Measurements from ENCODE around the gene MAEA.
"Not testable (repeated sequence)": the region's sequence is repeated elsewhere in the genome, so short reads cannot be mapped to it uniquely, and the experiment has no call there.

The MAEA gene

DNA sequence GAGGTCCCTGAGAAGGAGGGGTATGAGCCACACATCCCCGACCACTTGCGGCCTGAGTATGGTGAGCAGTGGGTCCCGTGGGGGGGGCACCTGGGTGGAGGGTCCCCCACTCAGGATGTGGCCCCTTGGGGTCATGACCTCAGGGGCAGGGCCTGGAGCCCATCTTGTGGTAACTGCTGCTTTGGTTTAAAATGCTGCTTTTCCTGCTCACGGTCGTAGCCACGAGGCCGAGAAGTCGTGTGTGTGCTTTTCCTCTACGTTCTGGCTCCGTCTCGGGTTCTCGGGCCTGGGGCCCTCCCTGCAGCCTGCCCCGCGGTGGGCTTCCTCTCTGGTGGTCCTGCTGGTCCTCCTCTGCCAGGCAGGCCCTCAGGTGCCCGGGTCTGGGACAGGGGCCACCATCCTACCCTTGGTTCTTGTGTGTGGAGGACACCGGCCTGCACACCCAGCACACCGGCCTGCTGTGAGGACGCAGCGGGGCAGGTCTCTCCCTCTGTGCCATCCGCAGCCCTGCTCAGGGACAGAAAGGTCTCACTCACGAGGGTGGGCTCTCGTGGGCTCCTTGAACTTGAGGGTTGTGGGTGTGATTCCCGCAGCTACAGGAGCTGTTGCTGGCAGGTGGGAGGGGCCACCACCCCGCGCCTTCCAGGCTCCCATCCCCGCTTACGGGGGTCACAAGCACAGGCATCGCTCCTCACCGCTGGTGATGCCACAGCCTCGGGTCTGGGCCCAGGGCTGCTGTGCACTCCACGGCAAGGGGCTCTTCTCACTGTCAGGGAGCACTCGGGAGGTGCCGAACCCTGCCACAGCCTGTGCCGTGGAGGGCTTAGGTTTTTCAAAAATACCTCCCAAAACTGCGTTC is 76.9 kb downstream of the MAEA start:
- DNase-seq (ENCODE audit: low read depth, low spot score): no peak

- DNase-seq (ENCODE audit: low read depth, low spot score): no peak
Measured at GRCh38 chr4:1367230-1367935, 77.7 kb downstream of the MAEA start.

GRCh38 chr4:1367936-1368289 is 78.2 kb downstream of the MAEA start:
- DNase-seq (ENCODE audit: low read depth, low spot score): no peak

DNA sequence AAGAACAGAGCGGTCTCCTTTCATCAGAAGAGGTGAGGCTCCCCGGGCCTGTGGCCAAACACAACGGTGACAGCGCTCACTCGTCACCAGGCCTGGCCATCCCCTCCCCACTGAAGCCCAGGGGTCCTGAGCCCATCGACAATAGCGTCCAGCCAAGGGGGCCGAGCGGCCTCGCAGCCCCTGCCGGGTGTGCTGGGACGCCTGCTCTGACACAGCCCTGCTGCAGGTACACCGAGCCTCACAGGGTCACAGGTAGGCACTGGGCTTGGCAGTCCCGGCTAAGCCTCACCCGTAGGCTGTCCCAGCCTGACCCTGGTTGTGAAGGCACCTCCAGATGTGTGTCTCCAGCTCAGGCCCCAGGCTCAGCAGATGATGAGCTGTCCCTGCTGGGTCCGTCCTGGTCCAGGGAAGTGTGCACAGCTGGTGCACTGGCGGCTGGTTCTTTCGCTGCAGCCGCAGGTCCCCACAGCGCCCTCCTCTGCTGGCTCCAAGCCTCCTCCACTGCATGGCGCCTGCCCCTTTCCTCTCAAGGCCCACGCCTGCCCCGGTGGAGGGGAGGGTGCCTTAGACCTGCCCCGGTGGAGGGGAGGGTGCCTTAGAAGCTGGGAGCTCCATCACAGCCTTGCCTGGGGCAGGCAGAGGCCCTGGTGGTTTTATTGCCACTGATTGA is 78.9 kb downstream of the MAEA start:
- DNase-seq (ENCODE audit: low read depth, low spot score): no peak

- no peak for DNase-seq (ENCODE audit: low read depth, low spot score)
Measured at GRCh38 chr4:1369091-1369450, 79.4 kb downstream of the MAEA start.

- DNase-seq (ENCODE audit: low read depth, low spot score): no peak
Measured at GRCh38 chr4:1369479-1370079, 79.9 kb downstream of the MAEA start.

GRCh38 chr4:1370321-1371124 is 80.8 kb downstream of the MAEA start:
- DNase-seq (ENCODE audit: low read depth, low spot score): no peak

- no peak for DNase-seq (ENCODE audit: low read depth, low spot score)
Measured at GRCh38 chr4:1371176-1372165, 81.8 kb downstream of the MAEA start.

DNA sequence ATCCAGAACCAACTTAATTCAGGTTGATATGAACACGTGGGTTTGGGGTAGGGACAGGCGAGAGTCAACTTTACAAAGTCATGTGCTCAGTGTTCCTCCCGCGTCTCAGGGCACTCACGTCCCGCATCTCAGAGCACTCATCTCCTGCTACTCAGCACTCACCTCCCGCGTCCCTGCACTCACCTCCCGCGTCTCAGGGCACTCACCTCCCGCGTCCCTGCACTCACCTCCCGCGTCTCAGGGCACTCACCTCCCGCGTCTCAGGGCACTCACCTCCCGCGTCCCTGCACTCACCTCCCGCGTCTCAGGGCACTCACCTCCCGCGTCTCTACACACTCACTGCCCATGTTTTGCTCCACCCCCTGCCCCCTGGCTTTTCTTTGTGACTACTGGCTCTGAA is 82.9 kb downstream of the MAEA start:
- not testable (repeated sequence) for DNase-seq (ENCODE audit: low read depth, low spot score)

DNA sequence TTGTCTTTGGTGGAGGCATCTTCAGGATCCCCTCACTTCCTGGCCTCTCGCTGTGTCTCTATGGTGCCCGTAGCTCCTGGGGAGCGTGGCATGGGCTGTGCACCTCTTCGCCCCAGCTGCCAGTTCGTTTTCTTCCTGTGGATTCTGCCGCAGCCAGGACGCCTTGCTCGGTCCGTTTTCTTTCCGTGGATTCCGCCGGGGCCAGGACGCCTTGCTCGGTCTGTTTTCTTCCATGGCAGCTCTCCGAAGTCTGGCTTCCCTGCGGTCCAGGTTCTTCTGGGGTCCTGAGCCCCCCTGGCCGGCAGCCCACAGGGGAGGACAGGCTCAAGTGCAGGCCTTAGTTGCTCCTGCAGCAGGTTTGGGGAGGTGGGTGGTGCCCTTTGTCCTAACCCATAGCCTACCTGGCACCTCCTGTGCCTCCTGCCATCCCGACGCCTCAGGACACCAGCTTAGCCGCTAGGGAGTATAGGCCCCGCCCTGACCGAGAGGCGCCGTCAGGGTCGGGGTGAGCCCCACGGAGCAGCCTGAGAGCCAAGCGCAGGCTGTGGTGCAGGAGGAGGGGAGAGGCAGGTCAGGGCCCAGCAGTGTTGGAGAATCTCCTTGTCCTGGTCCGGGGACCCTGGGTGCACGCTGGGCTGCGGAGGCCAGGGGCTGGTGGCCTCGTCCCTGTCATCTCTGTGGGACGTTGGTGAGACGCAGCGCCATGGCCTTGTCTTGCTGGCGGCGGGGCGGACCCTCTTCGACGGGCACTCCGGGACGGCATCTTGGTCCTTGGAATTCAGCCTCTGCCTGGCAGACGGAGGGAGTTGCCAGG is 84.4 kb downstream of the MAEA start:
- DNase-seq (ENCODE audit: low read depth, low spot score): no peak

GRCh38 chr4:1374706-1375045 is 85.0 kb downstream of the MAEA start:
- DNase-seq (ENCODE audit: low read depth, low spot score): no peak

DNA sequence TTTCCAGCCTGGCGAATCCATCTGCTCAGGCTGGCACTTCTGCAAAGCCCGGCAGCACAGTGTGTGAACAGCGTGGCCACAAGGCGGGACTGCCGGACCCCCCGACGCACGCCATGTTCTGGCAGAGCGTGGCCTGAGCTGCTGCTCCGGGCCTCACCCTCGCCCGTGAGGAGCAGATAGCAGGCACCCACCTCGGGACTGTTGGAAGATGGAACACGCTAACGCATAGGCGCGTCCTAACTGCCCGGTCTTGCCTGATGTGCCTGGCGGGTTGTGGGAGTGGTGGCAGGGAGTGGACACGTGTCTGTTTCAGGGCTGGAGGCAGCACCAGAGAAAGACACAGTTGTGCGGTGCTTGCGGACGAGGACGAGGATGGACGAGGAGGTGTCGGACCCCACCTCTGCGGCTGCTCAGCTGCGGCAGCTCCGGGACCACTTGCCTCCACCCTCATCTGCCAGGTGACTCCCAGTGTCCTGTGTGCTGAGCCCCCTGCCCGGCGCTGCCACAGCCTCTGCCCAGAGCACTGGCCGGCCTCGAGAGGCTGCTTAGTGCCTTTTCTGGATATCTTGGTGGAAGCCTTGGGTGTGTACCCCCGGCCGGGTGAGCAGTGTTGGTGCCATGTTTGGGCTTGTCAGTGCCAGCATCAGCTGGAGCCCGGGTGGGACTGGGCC is 85.5 kb downstream of the MAEA start:
- DNase-seq (ENCODE audit: low read depth, low spot score): no peak

DNA sequence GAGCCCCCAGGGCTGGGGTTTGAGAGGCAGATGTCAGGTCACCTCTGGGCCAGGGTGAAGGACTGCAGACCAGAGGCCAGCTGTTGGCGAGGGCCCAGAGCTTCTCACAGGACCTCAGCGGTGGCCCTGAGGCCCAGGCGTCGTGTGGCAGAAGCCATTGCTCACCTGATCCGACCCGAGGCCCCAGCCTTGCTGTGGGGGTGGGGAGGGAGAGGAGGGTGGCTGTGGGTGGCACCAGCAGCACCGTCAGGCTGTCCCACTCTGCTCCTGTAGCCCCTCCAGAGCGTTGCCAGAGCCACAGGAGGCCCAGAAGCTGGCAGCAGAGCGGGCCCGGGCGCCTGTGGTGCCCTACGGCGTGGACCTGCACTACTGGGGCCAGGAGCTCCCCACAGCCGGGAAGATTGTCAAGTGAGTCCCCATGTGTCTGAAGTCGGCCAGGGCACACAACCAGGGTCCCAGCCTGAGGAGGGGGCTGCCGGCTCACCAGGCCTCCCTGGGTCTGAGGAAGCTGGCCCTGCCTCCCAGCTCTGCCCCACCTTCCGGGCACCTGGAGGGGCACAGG is 86.2 kb downstream of the MAEA start:
- no peak for DNase-seq (ENCODE audit: low read depth, low spot score)

- DNase-seq (ENCODE audit: low read depth, low spot score): no peak
Measured at GRCh38 chr4:1376391-1376840, 86.7 kb downstream of the MAEA start.

- no peak for DNase-seq (ENCODE audit: low read depth, low spot score)
Measured at GRCh38 chr4:1376841-1377605, 87.3 kb downstream of the MAEA start.

- no peak for DNase-seq (ENCODE audit: low read depth, low spot score)
Measured at GRCh38 chr4:1377606-1378261, 88.0 kb downstream of the MAEA start.

DNA sequence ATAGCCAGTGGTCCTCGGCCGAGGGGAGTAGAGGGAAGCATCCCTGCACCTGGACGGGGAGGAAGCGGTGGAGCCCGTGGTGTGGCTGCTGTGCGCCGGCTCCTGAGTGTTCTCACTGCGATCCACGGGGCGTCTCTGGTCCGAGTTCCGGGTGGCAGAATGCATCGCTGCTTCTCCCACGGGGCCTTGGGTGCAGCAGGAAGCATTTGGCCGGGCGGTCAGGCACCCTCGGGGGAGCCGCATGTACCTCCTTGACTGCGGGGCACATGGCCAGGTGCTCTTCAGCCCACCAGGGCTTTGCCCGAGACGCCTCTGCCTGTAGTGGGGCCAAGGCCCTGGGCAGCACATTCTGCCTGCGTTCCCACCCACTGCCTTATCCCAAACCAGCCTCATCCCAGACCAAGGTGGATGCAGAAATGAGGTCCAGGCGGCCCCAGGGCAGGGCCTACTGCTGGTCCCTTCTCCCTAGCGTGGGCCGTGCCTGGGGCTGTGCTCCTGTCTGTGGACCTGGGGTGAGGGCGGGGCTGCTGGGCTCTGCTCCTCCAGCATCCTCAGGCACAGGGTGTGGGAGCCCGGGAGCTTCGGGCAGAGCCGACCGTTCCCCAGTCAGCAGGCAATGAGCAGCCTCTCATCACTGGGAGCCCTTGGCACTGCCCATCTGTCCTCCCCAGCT is 89.0 kb downstream of the MAEA start:
- DNase-seq (ENCODE audit: low read depth, low spot score): no peak
